HCT116 (cell line): ENCODE data around the gene CPS1. TPM values are rescaled to one million over a fixed set of nuclear protein-coding genes. Genes with fewer than 3 reads are reported as not detected.

ENCODE experiments used
- ATAC-seq: fragments of 200-7000 bp; cut with Tn5 transposase; 2 replicates; pipeline ENCODE4 v1.9.1; 2020; ENCODE audit warnings: mild to moderate bottlenecking, moderate library complexity
- BruUV-seq: library from RNA; stranded (reverse); fragments of 400-500 nt; replicated peaks from 2 replicates; lab custom pipeline; 2021; lab: Mats Ljungman, UMichigan
- CTCF ChIA-PET: fragments of 300-600 bp; sonication (Branson Sonifier 250); formaldehyde crosslinking; loops from one replicate; lab custom pipeline; 2021; ENCODE audit warnings: antibody characterized with exemption; lab: Charles Lee
- POLR2A ChIA-PET: fragments of 300-600, 350-600 bp; sonication (Branson Sonifier 250); formaldehyde crosslinking; loops from one replicate; lab custom pipeline; 2021; ENCODE audit warnings: antibody characterized with exemption; lab: Charles Lee
- RAD21 ChIA-PET, 2 experiments: fragments of 300-600 bp; sonication (Branson Sonifier 250); formaldehyde crosslinking; loops; one replicate each; lab custom pipeline; 2023; ENCODE audit warnings: low total read pairs in 2 of 2; ENCODE audit not compliant: uncharacterized antibody in 2 of 2, unreplicated experiment in 2 of 2, low non-redundant PET in 1 of 2; lab: Charles Lee
- DNase-seq: peaks from one replicate; pipeline ENCODE4 v3.0.0-alpha.2; 2010; ENCODE audit warnings: low read depth, low spot score
- H2AFZ ChIP-seq: fragments of 200-600 bp; shearing (Covaris generic), sonication (generic); 2 replicates; pipeline ENCODE4 v1.6.1; 2017; ENCODE audit warnings: low read depth, mixed run types, mixed read lengths, antibody characterized with exemption, low read length; ENCODE audit not compliant: poor library complexity, severe bottlenecking
- H3K27ac ChIP-seq: 2 replicates; pipeline ENCODE4 v1.5.1; 2012; ENCODE audit warnings: low read depth, low read length
- H3K27me3 ChIP-seq: fragments of 200-600 bp; sonication (generic); 2 replicates; pipeline ENCODE4 v1.6.1; 2016; ENCODE audit warnings: mixed run types, low read length, mixed read lengths; ENCODE audit not compliant: insufficient read depth
- H3K36me3 ChIP-seq, 2 experiments: fragments of 200-500 bp in 1 of 2; fragments of 200-600 bp in 1 of 2; sonication (Bioruptor generic) in 1 of 2; sonication (generic) in 1 of 2; 2 replicates each; pipeline versions ENCODE4 v1.5.1 to v1.6.1; 2014 to 2016; ENCODE audit warnings: low read length in 2 of 2, inconsistent platforms in 1 of 2, mixed read lengths in 1 of 2, mixed run types in 1 of 2; ENCODE audit not compliant: insufficient read depth in 2 of 2, control insufficient read depth in 1 of 2
- H3K4me1 ChIP-seq, 2 experiments: fragments of 200-600 bp in 1 of 2; sonication (generic) in 1 of 2; 2 replicates each; pipeline versions ENCODE4 v1.5.1 to v1.6.1; 2012 to 2017; ENCODE audit warnings: low read length in 2 of 2, inconsistent platforms in 1 of 2, mild to moderate bottlenecking in 1 of 2, mixed read lengths in 1 of 2, mixed run types in 1 of 2, moderate library complexity in 1 of 2; ENCODE audit not compliant: insufficient read depth in 2 of 2, control insufficient read depth in 1 of 2
- H3K4me2 ChIP-seq: fragments of 200-600 bp; sonication (generic); 2 replicates; pipeline ENCODE4 v1.6.1; 2017; ENCODE audit warnings: mixed run types, low read length, mixed read lengths
- H3K4me3 ChIP-seq, 2 experiments: fragments of 200-600 bp in 1 of 2; sonication (generic) in 1 of 2; replicated peaks in 1 of 2; 2 replicates each; pipeline ENCODE4 v1.5.1; 2011 to 2016; ENCODE audit warnings: low read length in 2 of 2, control low read depth in 1 of 2, low read depth in 1 of 2, mild to moderate bottlenecking in 1 of 2, mixed read lengths in 1 of 2, mixed run types in 1 of 2
- H3K79me2 ChIP-seq: fragments of 200-600 bp; sonication (generic); 2 replicates; pipeline ENCODE4 v1.6.1; 2017; ENCODE audit warnings: mild to moderate bottlenecking, mixed run types, low read length, moderate library complexity, mixed read lengths; ENCODE audit not compliant: insufficient read depth
- H3K9ac ChIP-seq: fragments of 200-600 bp; sonication (generic); 2 replicates; pipeline ENCODE4 v1.6.1; 2016; ENCODE audit warnings: low read length, mixed read lengths
- H3K9me2 ChIP-seq: fragments of 200-600 bp; sonication (generic), shearing (Covaris generic); 2 replicates; pipeline ENCODE4 v1.6.1; 2017; ENCODE audit warnings: mixed run types, mild to moderate bottlenecking, moderate library complexity; ENCODE audit not compliant: insufficient read depth
- H3K9me3 ChIP-seq, 2 experiments: fragments of 200-500 bp in 1 of 2; fragments of 200-600 bp in 1 of 2; sonication (Bioruptor generic) in 1 of 2; sonication (generic) in 1 of 2; 2 replicates each; pipeline ENCODE4 v1.6.1; 2014 to 2017; ENCODE audit warnings: low read length in 2 of 2, mixed read lengths in 2 of 2, inconsistent platforms in 1 of 2, low read depth in 1 of 2, mild to moderate bottlenecking in 1 of 2, mixed run types in 1 of 2, moderate library complexity in 1 of 2; ENCODE audit not compliant: control insufficient read depth in 1 of 2, insufficient read depth in 1 of 2
- H4K20me1 ChIP-seq: fragments of 200-600 bp; sonication (generic), shearing (Covaris generic); 2 replicates; pipeline ENCODE4 v1.6.1; 2017; ENCODE audit warnings: mixed run types, mild to moderate bottlenecking, moderate library complexity; ENCODE audit not compliant: insufficient read depth
- CBX3 ChIP-seq: IDR thresholded peaks from 2 replicates; pipeline ENCODE4 v1.6.1; 2012; ENCODE audit warnings: low read depth
- CEBPB ChIP-seq: IDR thresholded peaks from 2 replicates; pipeline ENCODE4 v1.6.1; 2012; ENCODE audit warnings: low read depth
- EGR1 ChIP-seq: IDR thresholded peaks from 2 replicates; pipeline ENCODE4 v1.6.1; 2012; ENCODE audit warnings: low read depth
- ELF1 ChIP-seq: IDR thresholded peaks from 2 replicates; pipeline ENCODE4 v1.6.1; 2012; ENCODE audit warnings: low read depth, borderline replicate concordance
- EZH2 ChIP-seq: fragments of 200-600 bp; sonication (generic); IDR thresholded peaks from 2 replicates; pipeline ENCODE4 v1.6.1; 2017; ENCODE audit warnings: antibody characterized with exemption, mixed run types
- EZH2phosphoT487 ChIP-seq: fragments of 200-600 bp; IDR thresholded peaks from 2 replicates; pipeline ENCODE4 v1.6.1; 2018; ENCODE audit warnings: antibody characterized with exemption, borderline replicate concordance
- FOSL1 ChIP-seq: IDR thresholded peaks from 2 replicates; pipeline ENCODE4 v1.6.1; 2012; ENCODE audit warnings: low read depth
- POLR2A ChIP-seq: IDR thresholded peaks from 2 replicates; pipeline ENCODE4 v1.7.0; 2011; ENCODE audit warnings: borderline replicate concordance; ENCODE audit not compliant: insufficient read depth, insufficient read length; ENCODE audit errors: extremely low read depth
- POLR2AphosphoS5 ChIP-seq: IDR thresholded peaks from 2 replicates; pipeline ENCODE4 v1.6.1; 2011; ENCODE audit warnings: mild to moderate bottlenecking, low read depth, low read length, moderate library complexity
- SP1 ChIP-seq: IDR thresholded peaks from 2 replicates; pipeline ENCODE4 v1.6.1; 2012; ENCODE audit warnings: low read depth
- TCF7L2 ChIP-seq: IDR thresholded peaks from 2 replicates; pipeline ENCODE4 v1.7.0; 2011; ENCODE audit warnings: borderline replicate concordance, inconsistent platforms; ENCODE audit not compliant: insufficient read depth, insufficient read length; ENCODE audit errors: extremely low read depth
- YY1 ChIP-seq: IDR thresholded peaks from 2 replicates; pipeline ENCODE4 v1.6.1; 2011; ENCODE audit warnings: low read length, low read depth, moderate library complexity, mild to moderate bottlenecking; ENCODE audit not compliant: insufficient replicate concordance; ENCODE audit errors: extremely low read depth
- ZFX ChIP-seq: fragments of 450-650 bp; IDR thresholded peaks from 2 replicates; pipeline ENCODE4 v1.6.1; 2017
- ZNF274 ChIP-seq: fragments of 200-500 bp; sonication (Bioruptor generic); IDR thresholded peaks from 2 replicates; pipeline ENCODE4 v1.6.1; 2014; ENCODE audit warnings: mild to moderate bottlenecking, low read depth, low read length, inconsistent platforms
- intact Hi-C: fragments of 100-400 bp; cut with micrococcal nuclease; formaldehyde crosslinking; loops from 2 replicates; pipeline ENCODE4 v1.10.0; 2022
- total RNA-seq: library from RNA; stranded (reverse); gene quantifications from one replicate; pipeline ENCODE4 v1.2.1, GENCODE V29; 2021; ENCODE audit not compliant: unreplicated experiment
- TF ChIP-seq, protein P1 (sequence below): IDR thresholded peaks from 2 replicates; pipeline ENCODE4 v1.6.1; 2011; ENCODE audit warnings: mild to moderate bottlenecking, low read length, moderate library complexity; ENCODE audit not compliant: insufficient replicate concordance; ENCODE audit errors: extremely low read depth
- TF ChIP-seq, protein P2 (sequence below): IDR thresholded peaks from 2 replicates; pipeline ENCODE4 v1.6.1; 2012
- TF ChIP-seq, protein P3 (sequence below): IDR thresholded peaks from 2 replicates; pipeline ENCODE4 v1.6.1; 2012; ENCODE audit warnings: low read depth

The CPS1 gene
- total RNA-seq, 1 experiment from 2014 or later = 37.5 TPM

DNA sequence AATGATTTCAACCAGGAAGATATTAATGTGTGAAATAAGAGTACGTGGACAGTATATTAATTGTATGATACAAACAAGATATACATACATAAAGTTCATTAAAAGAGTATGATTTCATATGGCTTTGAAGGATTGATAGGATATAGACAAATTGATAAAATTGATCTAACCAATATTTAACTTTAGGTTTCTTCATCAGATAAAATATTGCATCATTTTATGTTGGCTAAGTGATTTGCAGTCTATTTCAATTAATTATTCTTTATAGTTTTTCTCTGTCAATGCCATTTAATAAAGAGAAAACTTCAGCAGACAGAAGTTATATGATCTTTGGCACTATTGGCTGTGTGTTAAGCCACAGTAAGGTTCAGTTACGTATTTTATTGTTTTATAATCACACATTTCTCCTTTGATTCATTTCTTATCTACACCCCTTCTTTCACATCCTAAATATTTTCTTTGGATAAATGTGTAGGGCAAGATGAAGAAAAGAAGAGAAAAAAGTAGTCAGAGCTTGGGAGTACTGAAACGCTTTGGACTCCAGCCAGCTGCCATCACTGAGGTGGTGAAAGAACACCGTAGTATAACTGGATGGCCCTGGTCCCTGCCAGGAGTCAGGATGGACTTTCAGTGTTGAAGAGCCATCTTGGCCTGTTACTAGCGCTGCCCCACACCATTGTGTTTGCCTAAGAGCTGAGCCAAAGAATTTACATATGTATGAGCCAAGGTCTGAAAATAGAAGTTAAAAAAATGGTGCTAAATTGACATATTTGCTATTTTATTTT, 9.8 kb upstream of the CPS1 start:
- H3K27ac ChIP-seq = no peak overlapping the region
- H2AFZ ChIP-seq = no peak overlapping the region
- H3K36me3 ChIP-seq = no peaks in the 10 kb centered on the region
- H3K79me2 ChIP-seq = no peaks in the 10 kb centered on the region
- no peak overlapping the region for H3K4me3 ChIP-seq
- DNase-seq (no peak), ATAC-seq (no peak)
- H3K4me2 ChIP-seq = no peak overlapping the region
- H3K27me3 ChIP-seq = no peaks in the 10 kb centered on the region
- no TSS peak for BruUV-seq
- H4K20me1 ChIP-seq = no peaks in the 10 kb centered on the region
- H3K9me3 ChIP-seq = no peaks in the 10 kb centered on the region
- TF ChIP-seq ELF1 (no peak), SP1 (no peak), CEBPB (no peak), EZH2 (no peak), POLR2A (no peak), POLR2AphosphoS5 (no peak), ZFX (no peak), EGR1 (no peak), EZH2phosphoT487 (no peak), YY1 (no peak), TCF7L2 (no peak), FOSL1 (no peak), CBX3 (no peak), ZNF274 (no peak)
- TF ChIP-seq, protein P1, sequence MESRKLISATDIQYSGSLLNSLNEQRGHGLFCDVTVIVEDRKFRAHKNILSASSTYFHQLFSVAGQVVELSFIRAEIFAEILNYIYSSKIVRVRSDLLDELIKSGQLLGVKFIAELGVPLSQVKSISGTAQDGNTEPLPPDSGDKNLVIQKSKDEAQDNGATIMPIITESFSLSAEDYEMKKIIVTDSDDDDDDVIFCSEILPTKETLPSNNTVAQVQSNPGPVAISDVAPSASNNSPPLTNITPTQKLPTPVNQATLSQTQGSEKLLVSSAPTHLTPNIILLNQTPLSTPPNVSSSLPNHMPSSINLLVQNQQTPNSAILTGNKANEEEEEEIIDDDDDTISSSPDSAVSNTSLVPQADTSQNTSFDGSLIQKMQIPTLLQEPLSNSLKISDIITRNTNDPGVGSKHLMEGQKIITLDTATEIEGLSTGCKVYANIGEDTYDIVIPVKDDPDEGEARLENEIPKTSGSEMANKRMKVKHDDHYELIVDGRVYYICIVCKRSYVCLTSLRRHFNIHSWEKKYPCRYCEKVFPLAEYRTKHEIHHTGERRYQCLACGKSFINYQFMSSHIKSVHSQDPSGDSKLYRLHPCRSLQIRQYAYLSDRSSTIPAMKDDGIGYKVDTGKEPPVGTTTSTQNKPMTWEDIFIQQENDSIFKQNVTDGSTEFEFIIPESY = no peak
- TF ChIP-seq, protein P2, sequence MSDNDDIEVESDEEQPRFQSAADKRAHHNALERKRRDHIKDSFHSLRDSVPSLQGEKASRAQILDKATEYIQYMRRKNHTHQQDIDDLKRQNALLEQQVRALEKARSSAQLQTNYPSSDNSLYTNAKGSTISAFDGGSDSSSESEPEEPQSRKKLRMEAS = no peak
- TF ChIP-seq, protein P3, sequence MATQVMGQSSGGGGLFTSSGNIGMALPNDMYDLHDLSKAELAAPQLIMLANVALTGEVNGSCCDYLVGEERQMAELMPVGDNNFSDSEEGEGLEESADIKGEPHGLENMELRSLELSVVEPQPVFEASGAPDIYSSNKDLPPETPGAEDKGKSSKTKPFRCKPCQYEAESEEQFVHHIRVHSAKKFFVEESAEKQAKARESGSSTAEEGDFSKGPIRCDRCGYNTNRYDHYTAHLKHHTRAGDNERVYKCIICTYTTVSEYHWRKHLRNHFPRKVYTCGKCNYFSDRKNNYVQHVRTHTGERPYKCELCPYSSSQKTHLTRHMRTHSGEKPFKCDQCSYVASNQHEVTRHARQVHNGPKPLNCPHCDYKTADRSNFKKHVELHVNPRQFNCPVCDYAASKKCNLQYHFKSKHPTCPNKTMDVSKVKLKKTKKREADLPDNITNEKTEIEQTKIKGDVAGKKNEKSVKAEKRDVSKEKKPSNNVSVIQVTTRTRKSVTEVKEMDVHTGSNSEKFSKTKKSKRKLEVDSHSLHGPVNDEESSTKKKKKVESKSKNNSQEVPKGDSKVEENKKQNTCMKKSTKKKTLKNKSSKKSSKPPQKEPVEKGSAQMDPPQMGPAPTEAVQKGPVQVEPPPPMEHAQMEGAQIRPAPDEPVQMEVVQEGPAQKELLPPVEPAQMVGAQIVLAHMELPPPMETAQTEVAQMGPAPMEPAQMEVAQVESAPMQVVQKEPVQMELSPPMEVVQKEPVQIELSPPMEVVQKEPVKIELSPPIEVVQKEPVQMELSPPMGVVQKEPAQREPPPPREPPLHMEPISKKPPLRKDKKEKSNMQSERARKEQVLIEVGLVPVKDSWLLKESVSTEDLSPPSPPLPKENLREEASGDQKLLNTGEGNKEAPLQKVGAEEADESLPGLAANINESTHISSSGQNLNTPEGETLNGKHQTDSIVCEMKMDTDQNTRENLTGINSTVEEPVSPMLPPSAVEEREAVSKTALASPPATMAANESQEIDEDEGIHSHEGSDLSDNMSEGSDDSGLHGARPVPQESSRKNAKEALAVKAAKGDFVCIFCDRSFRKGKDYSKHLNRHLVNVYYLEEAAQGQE = no peak
- ChIA-PET POLR2A (no interaction called here), RAD21 (no interaction called here), CTCF (no interaction called here)
- H3K9me2 ChIP-seq = no peaks in the 10 kb centered on the region; the same call in 1 of the 2 replicates
- intact Hi-C loops = no loop called here
- H3K4me1 ChIP-seq = no peaks in the 10 kb centered on the region
- H3K9ac ChIP-seq = no peak overlapping the region
